RWPE1 (cell line): Measurements from ENCODE around the gene SLC4A1.

Experiments used
- CTCF ChIA-PET: fragments of 350-600 bp; sonication (Branson Sonifier 250); formaldehyde crosslinking; extraction: SDS; loops from one replicate; lab custom pipeline; 2021; lab: Yijun Ruan, JAX
- POLR2A ChIA-PET: fragments of 400-600 bp; formaldehyde crosslinking; extraction: SDS; loops from one replicate; lab custom pipeline; 2020; ENCODE audit warnings: antibody characterized with exemption; ENCODE audit not compliant: low non-redundant PET; lab: Yijun Ruan, JAX
- DNase-seq: peaks from one replicate; pipeline ENCODE4 v3.0.0; 2012; ENCODE audit warnings: low spot score
- H3K27ac ChIP-seq: fragments of 450-650 bp; 2 replicates; pipeline ENCODE4 v1.5.1; 2017
- CTCF ChIP-seq: fragments of 450-650 bp; conservative IDR thresholded peaks from 2 replicates; pipeline ENCODE4 v1.5.1; 2017; ENCODE audit warnings: low read depth, mild to moderate bottlenecking

Gene SLC4A1

GRCh38 chr17:44262654-44263225 lies 5.2 kb downstream of the SLC4A1 start:
- TF ChIP-seq CTCF, result no peak
- H3K27ac ChIP-seq, result no peak overlapping the region
- no peak for DNase-seq
- ChIA-PET CTCF (interaction anchor here (0.6 kb wide), 1 partner anchor 385 kb away, joined by 3 read pairs; no protein-coding TSS in a partner anchor), POLR2A (no interaction called here)

- ChIA-PET CTCF (interaction anchor here (0.7 kb wide), 1 partner anchor 33 kb away, joined by 4 read pairs; no protein-coding TSS in a partner anchor), POLR2A (no interaction called here)
- TF ChIP-seq CTCF, result no peak
- no peak overlapping the region for H3K27ac ChIP-seq
- no peak for DNase-seq
Observed at GRCh38 chr17:44260296-44260695, 7.6 kb downstream of the SLC4A1 start.

GRCh38 chr17:44258811-44259351 lies 9.1 kb downstream of the SLC4A1 start:
- no peak for TF ChIP-seq CTCF
- no peak overlapping the region for H3K27ac ChIP-seq
- ChIA-PET POLR2A (no interaction called here), CTCF (interaction anchor here (0.6 kb wide), 1 partner anchor 66 kb away, joined by 3 read pairs; no protein-coding TSS in a partner anchor)
- DNase-seq, result no peak

GRCh38 chr17:44257815-44258760 lies 9.8 kb downstream of the SLC4A1 start:
- no peak for TF ChIP-seq CTCF
- no peak overlapping the region for H3K27ac ChIP-seq
- POLR2A ChIA-PET, result no interaction called here
- DNase-seq, result no peak
- CTCF ChIA-PET, result no interaction called here

- H3K27ac ChIP-seq, result no peak overlapping the region
- DNase-seq, result no peak
- ChIA-PET POLR2A (no interaction called here), CTCF (no interaction called here)
- no peak for TF ChIP-seq CTCF
Observed at GRCh38 chr17:44256671-44257070, 11.3 kb downstream of the SLC4A1 start.

GRCh38 chr17:44255915-44256314 lies 12.0 kb downstream of the SLC4A1 start:
- no peak for TF ChIP-seq CTCF
- H3K27ac ChIP-seq, result no peak overlapping the region
- ChIA-PET POLR2A (no interaction called here), CTCF (no interaction called here)
- no peak for DNase-seq
